GM03348 (cell line): Measurements from ENCODE around the gene POU2AF1.
"Not testable (repeated sequence)": the region's sequence is repeated elsewhere in the genome, so short reads cannot be mapped to it uniquely, and the experiment has no call there.

Source experiments
- DNase-seq: peaks from one replicate; pipeline ENCODE4 v3.0.0; 2012; ENCODE audit warnings: low spot score

Gene POU2AF1

GRCh38 chr11:111344032-111344431 is 35.0 kb downstream of the POU2AF1 start:
- DNase-seq, result peak; percentile 70

- DNase-seq, result no peak
These were observed 36.7 kb downstream of the POU2AF1 start for GRCh38 chr11:111342329-111342728.

GRCh38 chr11:111339758-111340388 is 39.2 kb downstream of the POU2AF1 start:
- no peak for DNase-seq

- DNase-seq, result peak; percentile 72
These were observed 42.4 kb downstream of the POU2AF1 start for GRCh38 chr11:111336582-111337256.

- DNase-seq, result no peak
These were observed 43.0 kb downstream of the POU2AF1 start for GRCh38 chr11:111336062-111336461.

- no peak for DNase-seq
These were observed 43.5 kb downstream of the POU2AF1 start for GRCh38 chr11:111335549-111335948.

GRCh38 chr11:111334532-111335502 is 44.3 kb downstream of the POU2AF1 start:
- no peak for DNase-seq

- peak; percentile 50 for DNase-seq
These were observed 47.2 kb downstream of the POU2AF1 start for GRCh38 chr11:111331711-111332479.

GRCh38 chr11:111330234-111330893 is 48.7 kb downstream of the POU2AF1 start:
- DNase-seq, result no peak

GRCh38 chr11:111329306-111330204 is 49.5 kb downstream of the POU2AF1 start:
- no peak for DNase-seq

GRCh38 chr11:111327908-111328624 is 51.0 kb downstream of the POU2AF1 start:
- no peak for DNase-seq

GRCh38 chr11:111326824-111327223 is 52.3 kb downstream of the POU2AF1 start:
- DNase-seq, result no peak

GRCh38 chr11:111325259-111325658 is 53.8 kb downstream of the POU2AF1 start:
- no peak for DNase-seq

- no peak for DNase-seq
These were observed 54.8 kb downstream of the POU2AF1 start for GRCh38 chr11:111324277-111324720.

GRCh38 chr11:111322534-111322933 is 56.5 kb downstream of the POU2AF1 start:
- DNase-seq, result no peak

GRCh38 chr11:111320728-111321568 is 58.1 kb downstream of the POU2AF1 start:
- DNase-seq, result no peak

- DNase-seq, result not testable (repeated sequence)
These were observed 58.9 kb downstream of the POU2AF1 start for GRCh38 chr11:111320199-111320598.

- no peak for DNase-seq
These were observed 59.8 kb downstream of the POU2AF1 start for GRCh38 chr11:111319296-111319695.

- DNase-seq, result no peak
These were observed 67.0 kb downstream of the POU2AF1 start for GRCh38 chr11:111312076-111312475.
